ENCODE results near the gene RAE1.
"Not testable (repeated sequence)": the region's sequence is repeated elsewhere in the genome, so short reads cannot be mapped to it uniquely, and the experiment has no call there.

The RAE1 gene

DNA sequence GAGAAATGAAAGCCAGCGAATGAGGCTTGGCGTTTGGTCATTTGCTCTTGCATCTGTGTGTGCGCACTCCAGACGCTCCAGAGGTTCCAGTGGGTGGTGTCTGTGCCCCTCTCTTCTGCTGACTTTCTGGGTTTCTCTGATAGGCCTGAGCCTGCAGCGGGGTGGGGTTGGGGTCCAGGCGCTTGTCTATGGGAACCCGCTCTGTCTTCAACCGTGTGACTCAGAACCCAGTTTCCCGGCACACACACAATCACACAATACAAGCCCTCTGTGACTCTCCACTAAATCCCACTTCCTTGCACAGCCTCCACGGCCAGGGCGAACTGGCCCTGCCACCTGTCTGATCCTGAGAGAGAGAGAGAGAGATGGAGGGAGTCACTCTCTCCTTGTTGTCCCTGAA is 64.7 kb downstream of the RAE1 start:
- DNase-seq (ENCODE audit: low read depth): no peak

DNA sequence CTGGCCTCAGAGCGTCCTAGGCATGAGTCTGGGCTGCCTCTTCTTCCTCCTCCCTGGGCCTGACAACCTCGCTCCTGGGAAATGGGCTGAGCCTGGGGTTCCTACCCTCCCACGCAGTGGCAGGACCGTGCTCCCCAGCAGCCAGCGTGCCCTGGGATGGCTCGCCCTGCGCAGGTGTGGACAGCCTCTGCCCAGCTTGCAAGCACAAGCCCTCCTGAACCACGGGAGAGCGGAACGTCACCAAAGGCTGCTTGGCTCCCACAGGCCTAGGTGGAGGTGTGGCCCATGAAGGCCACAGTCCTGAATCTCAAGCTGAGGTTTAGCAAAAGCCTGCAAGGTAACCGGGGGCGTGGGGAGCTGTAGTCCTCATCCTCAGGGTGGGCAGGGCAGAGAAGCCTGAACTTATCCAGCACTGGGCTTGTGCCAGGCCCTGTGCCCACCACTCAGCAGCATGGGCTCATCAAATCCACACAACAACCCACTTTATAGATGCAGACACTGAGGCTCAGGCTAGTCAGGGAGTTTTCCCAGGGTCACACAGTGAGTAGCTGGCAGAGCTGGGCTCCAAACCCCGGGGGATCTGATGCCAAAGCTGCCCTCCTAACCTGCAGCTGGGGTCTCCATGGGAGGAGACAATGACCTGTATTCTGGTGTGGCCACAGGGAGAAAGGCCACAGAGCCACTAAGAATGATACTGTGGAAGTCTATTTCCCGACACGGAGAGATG is 65.4 kb downstream of the RAE1 start:
- no peak for DNase-seq (ENCODE audit: low read depth)

DNA sequence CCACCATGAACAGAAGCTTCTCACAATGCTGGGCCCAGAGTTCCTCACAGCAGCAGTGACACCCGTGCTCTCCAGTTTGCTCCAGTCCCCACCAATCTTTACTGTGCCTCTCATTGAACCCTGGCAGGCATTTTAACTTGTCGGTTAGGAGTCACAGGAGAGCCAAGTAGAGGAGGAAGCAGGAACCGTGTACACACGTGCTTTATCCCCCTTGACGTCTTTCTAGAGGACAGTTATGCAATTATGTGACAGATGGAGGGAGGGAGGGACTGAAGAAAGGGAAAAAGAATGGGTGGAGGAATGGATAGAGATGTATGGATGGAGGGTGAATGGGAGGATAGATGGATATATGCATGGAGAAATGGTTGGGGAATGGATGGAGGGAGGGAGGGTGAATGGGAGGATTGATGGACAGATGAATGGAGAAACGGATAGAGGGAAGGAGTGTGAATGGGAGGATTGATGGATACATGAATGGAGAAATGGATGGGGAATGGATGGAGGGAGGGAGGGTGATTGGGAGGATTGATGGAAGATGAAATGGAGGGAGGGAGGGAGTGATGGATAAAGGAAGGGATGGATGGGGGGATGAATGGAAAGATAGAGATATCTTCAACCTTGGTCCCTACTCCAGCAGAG is 66.1 kb downstream of the RAE1 start:
- no peak for DNase-seq (ENCODE audit: low read depth)

DNA sequence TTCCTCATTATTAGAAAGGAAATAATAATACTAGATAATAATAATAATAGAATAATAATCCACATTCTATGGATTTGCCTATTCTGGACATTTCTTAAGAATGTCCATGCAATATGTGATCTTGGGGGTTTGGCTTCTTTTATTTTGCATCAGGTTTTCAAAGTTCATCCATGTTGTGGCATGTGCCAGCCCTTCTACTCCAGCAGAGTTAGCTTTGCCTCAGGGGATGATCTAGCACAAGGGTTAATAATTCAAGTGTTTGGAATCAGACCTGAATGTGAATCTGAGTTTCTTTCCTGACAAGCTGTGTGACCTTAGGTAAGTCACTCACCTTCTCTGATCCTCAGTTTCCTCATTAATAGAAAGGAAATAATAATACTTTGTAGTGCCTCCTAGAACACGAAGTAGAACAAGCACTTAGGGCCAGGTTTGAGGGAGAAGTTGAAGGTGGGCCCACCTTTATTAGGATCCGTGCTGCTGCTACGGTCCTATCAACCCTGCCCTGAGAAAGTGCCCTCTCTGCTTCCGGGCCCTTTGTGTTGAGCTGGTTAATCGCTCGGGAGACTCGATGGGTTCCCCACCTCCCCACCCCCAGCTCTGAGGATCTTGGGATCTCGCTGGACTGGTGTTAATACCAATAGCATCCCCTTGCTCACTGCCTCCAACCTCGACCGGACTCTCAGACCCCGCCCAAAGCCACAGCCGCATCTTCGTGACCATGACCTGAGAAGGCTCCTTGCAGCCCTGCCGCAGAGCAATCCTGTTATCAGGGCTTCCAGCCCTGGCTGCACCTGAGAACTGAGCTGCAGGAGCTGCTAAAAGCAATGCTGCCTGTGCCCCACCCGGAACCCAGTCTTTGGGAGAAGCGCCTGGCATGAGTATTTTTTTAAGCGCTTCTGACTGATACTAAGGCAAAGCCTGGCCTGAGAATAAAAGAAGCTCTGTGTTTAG is 67.0 kb downstream of the RAE1 start:
- no peak for DNase-seq (ENCODE audit: low read depth)

DNA sequence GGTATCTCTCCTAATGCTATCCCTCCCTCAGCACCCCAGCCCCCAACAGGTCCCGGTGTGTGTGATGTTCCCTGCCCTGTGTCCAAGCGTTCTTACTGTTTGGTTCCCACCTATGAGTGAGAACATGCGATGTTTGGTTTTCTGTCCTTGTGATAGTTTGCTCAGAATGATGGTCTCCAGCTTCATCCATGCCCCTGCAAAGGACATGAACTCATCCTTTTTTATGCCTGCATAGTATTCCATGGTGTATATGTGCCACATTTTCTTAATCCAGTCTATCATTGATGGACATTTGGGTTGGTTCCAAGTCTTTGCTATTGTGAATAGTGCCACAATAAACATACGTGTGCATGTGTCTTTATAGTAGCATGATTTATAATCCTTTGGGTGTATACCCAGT is 68.4 kb downstream of the RAE1 start:
- DNase-seq (ENCODE audit: low read depth): not testable (repeated sequence)

DNA sequence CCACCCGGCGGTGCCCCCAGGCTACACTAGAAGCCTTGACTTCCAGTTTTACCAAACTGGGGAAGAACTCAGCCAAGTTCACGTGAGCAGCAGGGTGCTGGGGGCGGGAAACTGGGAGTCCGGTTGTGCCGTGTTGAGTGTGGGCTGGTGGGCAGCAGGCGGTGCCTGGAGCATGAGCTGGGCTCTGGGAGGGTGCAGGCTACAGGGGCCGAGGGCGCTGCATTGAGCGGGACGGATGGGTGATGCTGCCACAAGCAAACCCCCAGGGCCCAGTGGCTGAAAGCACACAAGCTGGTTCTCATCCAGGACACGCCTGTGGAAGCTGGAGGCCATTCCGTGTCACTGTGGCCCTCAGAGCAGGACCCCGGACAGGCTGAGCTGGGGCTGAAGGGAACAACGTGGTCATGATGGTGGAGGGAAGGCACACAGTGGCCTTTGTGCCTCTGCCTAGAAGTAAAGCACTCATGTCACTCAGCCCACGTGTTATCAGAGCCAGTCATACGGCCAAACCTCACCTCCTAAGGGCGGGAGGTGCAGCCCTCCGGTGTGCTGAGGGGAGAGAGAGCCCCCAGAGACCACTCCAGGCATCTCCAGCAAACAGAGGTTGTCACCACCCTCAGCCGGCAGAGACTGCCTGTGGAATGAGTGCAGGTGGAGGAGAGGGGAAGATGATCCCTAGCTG is 69.7 kb downstream of the RAE1 start:
- no peak for DNase-seq (ENCODE audit: low read depth)

DNA sequence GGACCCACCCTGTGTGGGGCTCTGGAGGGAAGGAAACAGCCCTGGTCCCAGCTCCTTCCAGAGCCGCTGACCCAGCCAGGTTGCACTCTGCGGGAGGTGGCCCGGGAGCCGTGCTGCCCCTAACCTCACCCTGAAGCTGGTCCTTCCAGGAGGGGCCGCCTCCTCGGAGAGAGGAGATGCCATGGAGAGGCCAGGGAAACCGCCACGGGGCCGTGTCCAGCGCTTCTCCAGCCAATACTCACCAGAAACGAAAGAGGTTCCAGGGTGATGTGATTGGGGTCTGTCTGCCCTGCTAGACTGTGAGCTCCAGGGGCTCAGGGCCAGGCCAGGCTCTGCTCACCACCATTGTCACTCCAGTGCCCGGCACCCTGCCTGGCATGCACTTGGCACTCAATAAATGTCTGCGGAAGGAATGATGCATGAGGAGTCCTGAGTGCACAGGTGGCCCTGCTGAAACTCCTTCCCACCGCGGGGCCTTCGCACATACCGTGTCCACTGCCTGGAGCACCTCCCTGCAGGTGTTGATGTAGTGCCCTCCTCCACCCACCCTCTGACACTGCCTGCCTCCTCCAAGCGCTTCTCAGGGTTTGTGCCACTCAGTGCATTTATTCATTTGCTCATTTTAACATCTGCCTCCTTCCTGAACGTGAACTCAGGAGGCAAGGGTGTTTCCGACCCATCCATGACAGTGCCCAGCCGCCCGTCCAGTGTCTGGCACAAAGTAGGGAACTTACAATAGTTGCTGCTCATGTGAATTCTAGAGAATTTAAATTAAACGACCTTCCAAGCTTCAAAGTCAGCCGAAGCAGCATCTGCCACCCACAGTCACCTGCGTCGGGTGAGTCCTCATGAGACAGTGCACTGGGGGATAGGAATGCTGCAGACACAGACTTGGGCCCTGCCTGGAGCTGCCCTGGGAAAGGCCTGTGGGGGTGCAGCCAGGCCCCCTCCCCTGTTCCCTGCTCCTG is 70.5 kb downstream of the RAE1 start:
- no peak for DNase-seq (ENCODE audit: low read depth)

DNA sequence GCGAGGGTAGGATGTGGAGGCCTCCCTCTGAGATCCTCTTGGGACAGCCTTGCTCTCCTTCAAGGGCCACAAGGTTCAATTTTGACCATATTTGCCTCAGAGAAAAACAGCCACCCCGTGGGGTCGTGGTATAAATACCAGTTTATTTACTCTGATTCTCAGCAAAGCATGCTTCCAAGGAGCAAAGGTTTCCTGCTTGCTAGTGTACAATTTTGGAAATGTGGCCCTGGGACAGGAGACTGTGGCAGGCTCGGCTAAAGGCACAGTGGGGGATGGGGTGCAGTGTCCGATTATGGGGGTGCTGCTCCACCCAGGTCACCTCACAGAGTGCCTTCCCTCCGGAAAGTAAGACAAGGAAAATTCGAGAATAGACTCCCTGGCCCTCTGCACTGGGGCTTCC is 71.2 kb downstream of the RAE1 start:
- no peak for DNase-seq (ENCODE audit: low read depth)

DNA sequence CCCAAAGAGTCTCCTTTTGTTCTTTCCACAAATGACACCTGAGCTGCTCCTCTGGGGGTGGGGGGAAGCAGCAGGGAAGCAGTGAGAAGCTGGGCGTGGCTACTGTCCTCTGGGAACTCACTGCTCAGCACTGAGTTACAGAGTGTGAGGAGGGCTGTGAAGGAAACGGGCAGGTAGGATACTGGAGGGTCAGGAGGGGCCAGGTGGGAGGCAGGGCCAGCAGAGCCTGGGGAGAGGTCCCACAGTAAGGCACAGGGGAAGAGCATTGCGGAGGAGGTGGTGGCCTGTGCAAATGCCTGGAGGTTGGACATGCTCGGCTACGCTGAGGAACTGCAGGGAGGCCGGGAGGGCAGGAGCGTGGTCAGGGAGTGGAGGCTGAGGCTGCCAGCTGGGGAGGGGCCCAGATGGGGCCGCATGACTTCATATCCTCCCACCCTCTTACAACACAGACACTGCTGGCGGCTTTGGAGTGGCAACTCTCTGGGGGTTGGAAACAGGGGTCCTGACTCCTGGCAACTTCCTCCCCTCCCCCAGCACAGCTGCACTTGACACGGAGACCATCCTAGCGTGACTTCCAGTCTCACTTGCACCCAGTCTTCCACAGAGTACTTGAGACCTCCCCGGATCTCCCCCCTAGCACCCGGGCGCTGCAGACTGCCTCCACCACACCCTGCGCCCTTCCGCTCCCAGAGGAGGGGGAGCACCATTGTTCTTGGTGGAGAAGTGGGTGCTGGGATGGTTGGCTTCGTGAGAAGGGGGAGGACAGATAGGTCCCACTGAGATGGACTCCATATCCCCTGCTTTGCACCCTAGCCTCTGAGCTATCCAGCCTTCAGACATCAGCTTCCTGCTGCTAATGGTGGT is 74.3 kb downstream of the RAE1 start:
- DNase-seq (ENCODE audit: low read depth): no peak

DNA sequence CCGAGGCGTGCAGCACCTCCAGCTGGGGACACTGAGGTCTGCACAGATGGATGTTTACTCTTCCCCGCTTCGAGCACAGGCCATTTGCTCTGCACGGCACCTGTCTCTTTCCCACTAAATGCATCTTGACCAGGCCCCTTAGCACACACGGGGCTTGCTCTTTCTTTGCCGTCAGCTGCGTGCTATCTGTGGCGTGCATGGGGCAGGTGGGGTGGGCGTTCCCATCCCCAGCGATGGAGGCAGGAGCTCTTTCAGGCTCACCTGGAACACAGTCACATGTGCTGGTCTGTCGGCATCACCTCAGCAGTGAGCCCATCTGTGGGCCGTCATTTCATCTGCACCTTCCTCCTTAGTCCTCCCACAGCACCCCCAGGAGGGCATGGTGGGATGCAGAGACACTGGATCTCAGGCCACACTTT is 75.2 kb downstream of the RAE1 start:
- no peak for DNase-seq (ENCODE audit: low read depth)

DNA sequence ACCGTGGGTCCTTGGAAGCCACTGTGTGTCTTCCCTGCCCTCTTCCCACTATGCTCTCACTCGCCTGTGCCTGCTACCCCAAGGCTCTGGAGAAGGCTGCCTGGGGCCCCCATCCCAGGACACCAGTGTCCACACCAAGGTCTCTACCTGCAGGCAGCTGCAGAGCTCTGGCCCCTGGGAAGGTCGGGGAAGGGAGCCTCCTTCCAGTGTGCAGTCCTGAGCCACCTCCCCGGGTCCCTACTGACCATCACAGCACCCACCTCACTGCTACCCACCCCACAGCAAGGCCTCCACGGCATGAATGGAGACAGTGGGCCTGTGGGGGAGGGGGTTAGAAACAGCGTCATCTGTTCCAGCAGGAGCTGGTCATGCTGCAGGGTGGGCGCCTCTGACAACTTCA is 75.8 kb downstream of the RAE1 start:
- no peak for DNase-seq (ENCODE audit: low read depth)

DNA sequence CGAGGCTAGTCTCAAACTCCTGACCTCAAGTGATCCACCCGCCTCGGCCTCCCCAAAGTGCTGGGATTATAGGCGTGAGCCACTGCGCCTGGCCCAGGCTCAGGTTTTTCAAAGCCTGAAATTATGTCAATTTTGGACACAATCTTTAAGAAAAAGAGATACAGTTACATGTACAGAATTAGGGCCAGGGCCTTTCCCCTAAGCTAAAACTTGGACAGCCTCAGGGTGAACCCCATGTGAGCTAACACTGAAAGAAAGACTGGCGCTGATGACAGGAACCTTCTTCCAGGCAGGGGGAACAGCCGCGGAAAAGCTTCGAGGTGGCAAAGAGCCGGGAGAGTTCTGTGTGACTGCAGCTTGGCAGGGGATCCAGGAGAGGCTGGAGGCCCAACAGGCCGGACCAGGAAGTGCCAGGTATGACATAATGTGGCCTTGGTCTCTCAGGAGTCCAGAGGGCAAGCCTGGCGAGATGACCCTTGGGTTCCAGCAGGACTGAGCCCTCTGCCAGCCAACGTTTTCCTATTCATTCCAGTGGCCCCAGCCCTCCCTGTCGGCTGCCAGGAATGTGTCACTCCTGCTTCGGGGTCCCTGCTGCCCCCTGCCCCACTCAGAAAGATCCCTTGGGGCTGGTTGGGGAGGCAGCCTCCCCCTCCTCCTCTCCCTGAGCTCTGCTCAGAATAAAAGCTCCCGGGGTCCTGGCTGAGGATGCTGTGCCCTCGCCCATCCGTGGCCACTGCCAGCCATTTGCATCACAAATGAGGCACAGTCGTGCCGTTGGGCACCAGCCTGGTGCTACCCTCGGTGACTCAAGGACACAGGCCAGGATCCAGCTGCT is 77.5 kb downstream of the RAE1 start:
- DNase-seq (ENCODE audit: low read depth): no peak
